Bone marrow (tissue), 2 donors: Measurements from ENCODE around the gene IL15.
"Not testable (repeated sequence)": the region's sequence is repeated elsewhere in the genome, so short reads cannot be mapped to it uniquely, and the experiment has no call there.

Experiments used
- DNase-seq, 2 donors: peaks; one replicate each; lab custom pipeline; 2025; lab: John Stamatoyannopoulos, UW

The IL15 gene

DNA sequence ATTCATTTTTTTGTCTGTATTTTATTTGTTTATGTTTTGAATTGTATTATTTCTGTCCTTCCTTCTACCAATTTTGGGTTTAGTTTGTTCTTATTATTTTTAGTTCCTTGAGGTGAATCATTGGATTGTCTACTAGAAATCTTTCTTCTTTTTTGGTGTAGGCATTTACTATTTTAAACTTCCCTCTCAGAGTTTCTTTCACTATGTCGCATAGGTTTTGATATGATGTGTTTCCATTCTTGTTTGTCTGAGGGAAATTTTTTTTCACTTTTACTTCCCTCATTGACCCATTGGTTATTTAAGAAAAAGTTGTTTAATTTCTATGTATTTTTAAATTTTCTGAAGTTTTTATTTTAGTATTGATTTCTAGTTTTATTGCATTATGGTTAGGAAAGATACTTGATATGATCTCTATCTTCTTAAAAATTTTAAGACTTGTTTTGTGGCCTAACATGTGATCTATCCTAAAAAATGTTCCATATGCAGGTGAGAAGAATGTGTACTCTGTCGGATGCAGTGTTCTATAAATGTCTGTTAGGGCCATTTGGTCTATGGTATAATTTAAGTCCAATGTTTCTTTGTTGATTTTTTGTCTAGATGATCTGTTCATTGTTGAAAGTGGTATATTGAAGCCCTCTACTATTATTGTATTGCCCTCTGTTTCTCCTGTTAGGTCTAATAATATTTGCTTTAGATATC, 68.8 kb downstream of the IL15 start:
- DNase-seq = no peak

DNA sequence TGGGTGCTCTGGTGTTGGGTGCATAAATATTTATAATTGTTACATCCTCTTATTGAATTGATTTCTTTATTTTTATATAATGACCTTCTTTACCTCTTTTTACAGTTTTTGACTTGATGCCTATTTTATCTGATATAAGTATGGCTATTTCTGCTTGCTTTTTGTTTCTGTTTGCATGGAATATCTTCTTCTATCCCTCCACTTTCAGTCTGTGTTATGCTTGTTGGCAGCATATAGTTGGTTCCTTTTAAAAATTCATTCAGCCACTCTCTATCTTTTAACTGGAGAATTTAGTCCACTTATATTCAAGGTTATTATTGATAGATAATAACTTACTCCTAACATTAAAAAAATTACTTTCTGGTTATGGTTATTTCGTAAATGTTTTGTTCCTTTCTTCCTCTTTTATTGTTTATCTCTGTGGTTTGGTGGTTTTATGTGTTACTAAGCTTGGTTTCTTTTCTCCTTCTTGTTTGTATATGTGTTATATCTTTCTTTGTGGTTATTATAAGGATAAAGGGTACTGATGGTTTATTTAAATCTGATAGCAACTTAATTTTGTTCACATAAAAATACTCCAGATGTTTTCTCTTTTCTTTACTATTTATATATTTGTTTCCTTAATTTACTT, 69.5 kb downstream of the IL15 start:
- no peak for DNase-seq

DNA sequence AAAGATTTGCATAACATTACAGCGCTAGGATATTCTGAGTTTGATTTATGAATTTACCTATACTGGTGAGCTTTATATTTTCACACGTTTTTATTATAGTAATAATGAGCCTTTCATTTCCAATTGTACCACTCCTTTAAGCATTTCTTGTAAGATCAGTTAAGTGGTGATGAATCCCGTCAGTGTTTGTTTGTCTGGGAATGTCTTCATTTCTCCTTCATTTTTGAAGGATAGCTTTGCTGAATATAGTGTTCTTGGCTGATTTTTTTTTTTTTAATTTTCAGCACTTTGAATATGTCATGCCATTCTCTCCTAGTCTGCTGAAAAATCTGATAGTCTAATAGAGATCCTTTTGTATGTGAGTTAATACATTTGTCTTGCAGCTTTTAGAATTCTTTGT, 70.1 kb downstream of the IL15 start:
- no peak for DNase-seq

GRCh38 chr4:141711211-141711610, 74.8 kb downstream of the IL15 start:
- no peak for DNase-seq

DNA sequence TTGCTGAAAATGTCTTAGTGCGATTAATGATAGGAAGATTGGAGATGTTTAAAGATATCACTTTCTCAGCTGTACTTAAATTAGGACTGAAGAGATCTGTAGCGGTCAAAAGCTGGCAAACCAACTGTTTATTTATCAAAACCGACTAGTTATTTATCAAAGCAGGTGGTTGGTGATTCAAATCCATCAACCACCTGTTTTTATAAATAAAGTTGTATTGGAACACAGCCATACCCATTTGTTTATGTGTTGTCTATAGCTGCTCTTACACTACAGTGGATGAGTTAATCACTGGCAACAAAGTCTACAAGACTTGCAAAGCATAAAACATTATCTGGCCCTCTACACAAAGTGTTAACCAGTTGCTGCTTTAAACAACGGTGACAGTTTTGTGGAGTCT, 76.8 kb downstream of the IL15 start:
- DNase-seq = no peak

GRCh38 chr4:141713771-141714445, 77.5 kb downstream of the IL15 start:
- no peak for DNase-seq

DNA sequence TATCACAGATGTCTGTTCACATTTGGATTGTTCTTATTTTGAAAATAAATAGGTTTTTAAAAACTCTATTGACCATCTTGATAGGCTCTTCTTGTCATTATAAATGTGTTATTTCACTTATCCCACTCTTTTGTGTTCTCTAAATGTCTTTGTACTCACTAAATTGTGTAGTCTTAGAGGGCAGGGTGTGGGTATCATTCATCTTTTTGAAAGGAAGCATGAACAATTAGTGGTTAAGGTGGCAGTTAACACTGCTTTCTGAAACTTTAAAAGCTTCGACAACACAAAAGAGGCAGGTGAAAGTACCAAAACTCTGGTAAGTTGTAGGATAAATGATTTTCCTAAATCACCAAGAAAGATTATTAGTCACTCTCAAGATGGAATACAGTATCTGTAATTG, 83.2 kb downstream of the IL15 start:
- no peak for DNase-seq

DNA sequence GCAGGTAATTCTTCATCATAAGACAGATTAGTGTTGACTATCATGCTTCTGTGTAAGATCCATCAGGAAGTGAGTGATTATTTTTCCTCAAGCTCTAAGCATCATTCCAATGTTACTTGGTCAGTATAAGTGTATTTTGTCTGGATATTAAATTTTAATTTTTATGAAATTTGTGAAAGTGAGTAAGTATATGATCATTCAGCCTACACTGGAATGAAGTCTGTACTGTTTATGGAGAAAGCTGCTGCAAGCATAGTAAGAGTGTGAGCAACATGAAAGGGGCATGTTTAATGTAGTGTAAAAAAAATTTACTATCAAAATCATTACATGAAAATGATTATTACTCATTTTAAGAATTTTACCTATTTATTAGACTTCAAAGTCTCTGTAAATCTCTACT, 84.8 kb downstream of the IL15 start:
- no peak for DNase-seq

- no peak for DNase-seq
Measured at GRCh38 chr4:141724646-141725045, 88.3 kb downstream of the IL15 start.

DNA sequence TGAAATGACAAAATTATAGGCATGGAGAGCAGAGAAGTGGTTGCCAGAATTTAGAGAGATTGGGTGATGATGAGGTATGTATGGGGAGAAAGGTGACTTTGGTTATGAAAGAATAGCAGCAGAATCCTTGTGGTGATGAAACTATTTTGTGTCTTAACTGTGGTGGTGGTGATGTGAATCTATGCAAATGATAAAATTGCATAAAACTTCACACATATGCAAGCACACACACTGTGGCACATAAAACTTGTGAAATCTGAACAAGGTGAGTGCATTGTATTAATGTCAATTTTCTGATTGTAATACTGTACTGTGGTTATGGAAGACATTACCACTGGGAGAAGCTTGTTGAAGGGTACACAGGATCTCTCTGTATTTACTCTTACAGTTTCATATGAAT, 91.0 kb downstream of the IL15 start:
- DNase-seq = no peak

DNA sequence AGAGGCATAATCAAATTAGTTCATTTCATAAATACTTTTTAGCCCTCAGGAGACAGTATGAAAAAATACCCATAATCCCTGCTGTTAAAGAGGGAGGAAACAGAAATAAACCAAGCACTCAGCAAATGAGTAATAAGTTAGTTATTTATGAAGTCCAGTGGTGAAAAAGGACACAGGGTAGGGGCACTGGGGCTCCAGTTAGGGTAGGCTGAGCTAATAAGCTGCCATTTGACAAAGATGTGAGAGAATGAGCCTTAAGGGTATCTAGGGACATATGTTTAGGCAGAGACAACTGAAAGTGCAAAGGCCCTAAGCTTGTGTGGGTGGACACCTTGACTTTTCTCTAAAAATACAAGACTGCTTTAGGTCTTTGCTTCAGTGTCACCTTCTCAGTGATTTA, 94.4 kb downstream of the IL15 start:
- DNase-seq = no peak

DNA sequence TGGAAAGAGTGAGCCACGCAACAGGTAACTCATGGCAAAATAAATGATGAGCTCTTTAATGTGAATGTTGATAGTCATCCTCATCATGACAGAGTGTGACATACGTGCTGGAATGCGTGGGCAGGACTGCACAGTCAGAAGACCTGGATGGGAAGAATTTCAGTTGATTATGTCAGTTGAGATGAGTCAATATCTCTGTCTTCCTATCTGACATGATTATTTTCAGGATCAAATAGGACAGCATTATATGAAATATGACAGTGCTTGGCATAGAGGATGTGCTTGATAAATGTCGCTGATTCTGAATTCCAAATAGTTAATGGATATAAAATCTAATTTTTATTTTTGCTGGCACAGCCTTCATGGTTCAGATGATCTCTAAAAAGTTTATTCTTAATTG, 95.1 kb downstream of the IL15 start:
- DNase-seq = no peak

DNA sequence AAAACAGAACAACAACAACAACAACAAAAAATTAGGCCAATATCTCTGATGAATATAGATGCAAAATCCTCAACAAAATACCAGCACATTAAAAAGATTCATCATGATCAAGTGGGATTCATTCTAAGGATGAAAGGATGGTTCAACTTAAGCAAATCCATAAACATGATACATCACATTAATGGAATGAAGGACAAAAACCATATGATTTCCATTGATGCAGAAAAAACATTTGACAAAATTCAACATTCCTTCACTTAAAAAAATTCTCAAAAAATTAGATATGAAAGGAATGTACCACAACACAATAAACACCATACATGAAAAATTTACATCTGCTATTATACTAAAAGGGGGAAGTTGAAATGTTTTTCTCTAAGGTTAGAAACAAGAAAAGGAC, 103.3 kb downstream of the IL15 start:
- DNase-seq = no peak

- DNase-seq = no peak
Measured at GRCh38 chr4:141746026-141746425, 109.6 kb downstream of the IL15 start.

DNA sequence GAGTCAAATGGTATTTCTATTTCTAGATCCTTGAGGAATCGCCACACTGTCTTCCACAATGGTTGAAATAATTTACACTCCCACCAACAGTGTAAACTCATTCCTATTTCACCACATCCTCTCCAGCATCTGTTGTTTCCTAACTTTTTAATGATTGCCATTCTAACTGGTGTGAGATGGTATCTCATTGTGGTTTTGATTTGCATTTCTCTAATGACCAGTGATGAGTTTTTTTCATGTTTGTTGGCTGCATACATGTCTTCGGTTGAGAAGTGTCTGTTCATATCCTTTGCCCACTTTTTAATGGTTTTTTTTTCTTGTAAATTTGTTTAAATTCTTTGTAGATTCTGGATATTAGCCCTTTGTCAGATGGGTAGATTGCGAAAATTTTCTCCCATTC, 115.4 kb downstream of the IL15 start:
- not testable (repeated sequence) for DNase-seq

DNA sequence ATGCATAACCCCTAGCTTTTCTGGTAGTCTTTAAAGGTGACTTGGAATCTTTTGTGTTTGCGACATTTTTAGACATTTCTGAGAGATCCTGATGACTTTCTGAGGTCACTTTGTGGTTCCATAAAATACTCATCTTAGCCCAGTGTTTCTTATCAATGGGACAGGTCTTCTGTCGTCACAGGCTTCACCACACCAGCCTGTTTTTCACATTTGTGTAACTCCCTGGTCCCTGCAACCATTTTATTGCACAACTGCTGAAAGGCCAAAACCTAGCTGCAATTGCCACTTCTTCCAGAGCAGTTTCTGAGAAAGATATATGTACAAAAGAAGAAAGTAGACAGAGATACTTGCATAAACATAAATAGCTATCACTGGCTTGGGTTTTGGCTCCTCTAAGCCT, 120.9 kb downstream of the IL15 start:
- no peak for DNase-seq

- no peak for DNase-seq
Measured at GRCh38 chr4:141759796-141760425, 123.5 kb downstream of the IL15 start.

- no peak for DNase-seq
Measured at GRCh38 chr4:141761926-141762325, 125.5 kb downstream of the IL15 start.

GRCh38 chr4:141763374-141763773, 127.0 kb downstream of the IL15 start:
- no peak for DNase-seq

GRCh38 chr4:141768954-141769353, 132.6 kb downstream of the IL15 start:
- no peak for DNase-seq

GRCh38 chr4:141771889-141772830, 135.8 kb downstream of the IL15 start:
- DNase-seq = no peak

GRCh38 chr4:141772838-141773237, 136.5 kb downstream of the IL15 start:
- DNase-seq = no peak
